Measurements from ENCODE around the gene PLD6. TPM values are rescaled to one million over a fixed set of nuclear protein-coding genes. Genes with fewer than 3 reads are reported as not detected.
"Not testable (repeated sequence)": the region's sequence is repeated elsewhere in the genome, so short reads cannot be mapped to it uniquely, and the experiment has no call there.

PLD6 gene
- total RNA-seq, 1 donor from 2014 or later, result 0.55 TPM

DNA sequence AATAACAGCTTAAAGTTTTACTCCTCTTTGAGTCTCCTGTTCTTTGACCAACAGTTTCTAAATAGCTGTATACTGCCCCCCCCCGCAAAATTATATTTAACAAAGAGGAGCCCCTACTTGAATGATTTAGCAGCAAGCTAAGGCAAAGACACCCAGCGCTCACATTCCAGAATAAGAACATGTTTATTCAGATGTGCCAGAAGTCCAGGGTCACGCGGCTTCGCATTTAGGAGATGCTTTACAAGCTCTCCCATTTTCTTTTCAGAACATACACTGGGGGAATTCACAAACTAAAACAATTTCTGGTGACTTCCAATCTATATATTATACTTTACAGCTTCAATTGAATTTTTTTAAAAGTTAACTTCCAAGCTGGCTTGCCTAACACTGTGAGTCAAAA lies 5.3 kb downstream of the PLD6 start:
- no peak for DNase-seq (ENCODE audit: low spot score)
- Mint-ChIP-seq H3K27ac (ENCODE audit: unreplicated experiment) (peak overlapping the region; percentile 81), H3K27me3 (ENCODE audit: low read depth) (no peaks in the 10 kb centered on the region), H3K4me3 (ENCODE audit: unreplicated experiment) (no peak overlapping the region), H3K36me3 (ENCODE audit: low read depth) (peaks cover 1% of the 10 kb centered on the region), H3K4me1 (ENCODE audit: low read depth) (peaks cover 38% of the 10 kb centered on the region), H3K9me3 (ENCODE audit: low read depth) (no peaks in the 10 kb centered on the region)
- TF ChIP-seq, protein P1, sequence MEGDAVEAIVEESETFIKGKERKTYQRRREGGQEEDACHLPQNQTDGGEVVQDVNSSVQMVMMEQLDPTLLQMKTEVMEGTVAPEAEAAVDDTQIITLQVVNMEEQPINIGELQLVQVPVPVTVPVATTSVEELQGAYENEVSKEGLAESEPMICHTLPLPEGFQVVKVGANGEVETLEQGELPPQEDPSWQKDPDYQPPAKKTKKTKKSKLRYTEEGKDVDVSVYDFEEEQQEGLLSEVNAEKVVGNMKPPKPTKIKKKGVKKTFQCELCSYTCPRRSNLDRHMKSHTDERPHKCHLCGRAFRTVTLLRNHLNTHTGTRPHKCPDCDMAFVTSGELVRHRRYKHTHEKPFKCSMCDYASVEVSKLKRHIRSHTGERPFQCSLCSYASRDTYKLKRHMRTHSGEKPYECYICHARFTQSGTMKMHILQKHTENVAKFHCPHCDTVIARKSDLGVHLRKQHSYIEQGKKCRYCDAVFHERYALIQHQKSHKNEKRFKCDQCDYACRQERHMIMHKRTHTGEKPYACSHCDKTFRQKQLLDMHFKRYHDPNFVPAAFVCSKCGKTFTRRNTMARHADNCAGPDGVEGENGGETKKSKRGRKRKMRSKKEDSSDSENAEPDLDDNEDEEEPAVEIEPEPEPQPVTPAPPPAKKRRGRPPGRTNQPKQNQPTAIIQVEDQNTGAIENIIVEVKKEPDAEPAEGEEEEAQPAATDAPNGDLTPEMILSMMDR (IDR thresholded peaks at IDR 0.05), result no peak

DNA sequence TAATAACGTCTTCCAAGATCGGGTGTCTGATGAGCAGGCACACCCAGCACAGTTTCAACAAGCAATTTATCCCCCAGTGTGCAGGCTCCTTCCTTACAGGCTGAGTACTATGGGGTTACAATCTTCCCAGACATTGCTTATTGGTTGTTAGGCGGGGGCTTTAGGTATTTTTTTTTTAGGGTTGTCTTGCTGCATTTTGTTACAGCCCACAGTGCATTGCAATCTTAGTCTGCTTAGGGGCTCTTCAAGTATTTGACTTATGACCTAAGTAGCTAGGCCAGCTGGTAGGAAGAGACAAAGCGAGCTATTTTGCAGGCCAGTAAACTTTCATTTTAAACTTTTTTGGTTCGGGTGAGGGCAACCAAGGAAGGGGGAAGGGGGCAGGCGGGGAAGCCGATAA lies 5.8 kb downstream of the PLD6 start:
- TF ChIP-seq, protein P1 (IDR thresholded peaks at IDR 0.05), result no peak
- Mint-ChIP-seq H3K4me3 (ENCODE audit: unreplicated experiment) (no peak overlapping the region), H3K27ac (ENCODE audit: unreplicated experiment) (no peak overlapping the region), H3K4me1 (ENCODE audit: low read depth) (peaks cover 38% of the 10 kb centered on the region), H3K9me3 (ENCODE audit: low read depth) (no peaks in the 10 kb centered on the region), H3K27me3 (ENCODE audit: low read depth) (no peaks in the 10 kb centered on the region), H3K36me3 (ENCODE audit: low read depth) (peaks cover 1% of the 10 kb centered on the region)
- DNase-seq (ENCODE audit: low spot score), result no peak

DNA sequence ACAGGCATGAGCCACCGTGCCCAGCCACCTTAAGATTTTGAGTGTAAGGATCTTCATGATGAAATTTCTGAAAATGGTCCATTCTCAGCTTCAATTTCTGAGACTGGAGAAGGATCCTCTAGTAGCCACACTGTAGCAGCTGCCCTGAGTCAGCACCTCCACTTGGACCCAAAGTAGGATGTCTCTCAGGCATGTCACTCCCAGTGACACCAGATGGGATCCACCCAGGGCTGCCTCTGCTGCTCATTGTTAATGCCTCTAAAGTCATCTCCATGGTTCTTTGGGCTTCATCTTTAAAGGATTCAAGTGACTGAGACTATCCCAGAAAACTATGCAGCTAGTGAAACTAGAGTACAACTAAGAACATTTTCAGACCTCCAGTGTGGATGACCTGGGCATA lies 7.9 kb downstream of the PLD6 start:
- Mint-ChIP-seq H3K27me3 (ENCODE audit: low read depth) (no peaks in the 10 kb centered on the region), H3K36me3 (ENCODE audit: low read depth) (peaks cover 1% of the 10 kb centered on the region), H3K4me3 (ENCODE audit: unreplicated experiment) (no peak overlapping the region), H3K4me1 (ENCODE audit: low read depth) (peaks cover 26% of the 10 kb centered on the region), H3K9me3 (ENCODE audit: low read depth) (no peaks in the 10 kb centered on the region), H3K27ac (ENCODE audit: unreplicated experiment) (no peak overlapping the region)
- DNase-seq (ENCODE audit: low spot score), result no peak
- TF ChIP-seq, protein P1 (IDR thresholded peaks at IDR 0.05), result no peak

DNA sequence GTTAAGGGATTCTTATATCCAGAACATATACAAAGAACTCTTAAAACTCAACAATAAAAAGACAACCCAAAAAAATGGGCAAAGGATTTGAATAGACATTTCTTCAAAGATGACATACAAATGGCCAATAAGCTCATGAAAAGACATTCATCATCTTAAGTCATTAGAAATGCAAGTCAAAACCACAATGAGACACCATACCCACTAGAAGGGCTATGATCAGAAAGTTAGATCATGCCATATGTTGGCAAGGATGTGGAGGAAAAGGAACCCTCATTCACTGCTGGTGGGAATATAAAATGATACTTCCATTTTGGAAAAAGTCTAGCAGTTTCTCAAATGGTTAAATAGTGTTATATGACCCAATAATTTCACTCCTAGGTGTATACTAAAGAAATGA lies 9.4 kb downstream of the PLD6 start:
- Mint-ChIP-seq H3K27ac (ENCODE audit: unreplicated experiment) (no peak overlapping the region), H3K4me3 (ENCODE audit: unreplicated experiment) (no peak overlapping the region), H3K4me1 (ENCODE audit: low read depth) (peaks cover 25% of the 10 kb centered on the region), H3K27me3 (ENCODE audit: low read depth) (no peaks in the 10 kb centered on the region), H3K9me3 (ENCODE audit: low read depth) (no peaks in the 10 kb centered on the region), H3K36me3 (ENCODE audit: low read depth) (no peaks in the 10 kb centered on the region)
- TF ChIP-seq, protein P1 (IDR thresholded peaks at IDR 0.05), result no peak
- DNase-seq (ENCODE audit: low spot score), result no peak

DNA sequence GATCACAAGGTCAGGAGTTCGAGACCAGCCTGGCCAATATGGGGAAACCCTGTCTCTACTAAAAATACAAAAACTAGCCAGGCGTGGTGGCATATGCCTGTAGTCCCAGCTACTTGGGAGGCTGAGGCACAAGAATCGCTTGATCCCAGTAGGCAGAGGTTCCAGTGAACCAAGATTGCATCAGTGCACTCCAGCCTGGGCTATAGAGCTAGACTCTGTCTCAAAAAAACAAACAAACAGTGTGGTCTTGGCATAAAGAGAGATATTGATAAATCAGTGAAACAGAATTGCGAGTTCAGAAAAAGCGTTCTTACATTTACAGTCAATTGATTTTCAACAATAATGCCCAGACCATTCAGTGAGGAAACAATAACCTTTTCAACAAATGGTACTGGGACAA lies 10.7 kb downstream of the PLD6 start:
- H3K36me3 Mint-ChIP-seq (ENCODE audit: low read depth); DNase-seq (ENCODE audit: low spot score); H3K9me3 Mint-ChIP-seq (ENCODE audit: low read depth); H3K4me3 Mint-ChIP-seq (ENCODE audit: unreplicated experiment); H3K27ac Mint-ChIP-seq (ENCODE audit: unreplicated experiment); H3K27me3 Mint-ChIP-seq (ENCODE audit: low read depth): not testable (repeated sequence)
- H3K4me1 Mint-ChIP-seq (ENCODE audit: low read depth), result peaks cover 27% of the 10 kb centered on the region

DNA sequence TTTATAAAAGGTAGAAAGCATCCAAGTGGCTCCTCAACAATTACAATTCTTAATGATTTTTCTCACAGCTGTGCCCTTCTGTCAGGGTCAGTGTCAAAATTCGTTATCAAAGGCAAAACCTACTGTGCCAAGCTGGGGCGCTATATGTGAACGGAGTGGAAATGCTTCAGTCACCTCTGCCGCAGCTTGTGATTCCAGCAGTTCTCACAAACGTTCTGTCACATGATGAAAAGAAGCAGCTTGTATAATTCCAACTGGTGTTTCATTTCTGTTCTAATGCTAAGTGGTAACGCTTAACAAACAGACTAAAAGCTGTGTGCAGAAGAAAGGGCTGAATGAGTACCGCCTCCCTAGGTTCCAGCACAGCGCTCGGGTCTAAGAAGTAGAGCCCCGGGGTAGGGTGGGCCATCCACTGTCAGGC lies 14.2 kb downstream of the PLD6 start:
- Mint-ChIP-seq H3K4me1 (ENCODE audit: low read depth) (peaks cover 46% of the 10 kb centered on the region), H3K27me3 (ENCODE audit: low read depth) (no peaks in the 10 kb centered on the region), H3K4me3 (ENCODE audit: unreplicated experiment) (no peak overlapping the region), H3K36me3 (ENCODE audit: low read depth) (peaks cover 7% of the 10 kb centered on the region), H3K27ac (ENCODE audit: unreplicated experiment) (peak overlapping the region; percentile 76), H3K9me3 (ENCODE audit: low read depth) (no peaks in the 10 kb centered on the region)
- DNase-seq (ENCODE audit: low spot score), result peak; percentile 42
- TF ChIP-seq, protein P1 (IDR thresholded peaks at IDR 0.05), result no peak
